Caco-2 (cell line): ENCODE results near the gene EPHB1. TPM values are rescaled to one million over a fixed set of nuclear protein-coding genes. Genes with fewer than 3 reads are reported as not detected.
"Not testable (repeated sequence)": the region's sequence is repeated elsewhere in the genome, so short reads cannot be mapped to it uniquely, and the experiment has no call there.

Experiments
- BruUV-seq: library from RNA; stranded (reverse); fragments of 400-500 nt; replicated peaks from 2 replicates; lab custom pipeline; 2021; lab: Mats Ljungman, UMichigan
- CTCF ChIA-PET: fragments of 300-600 bp; sonication (Branson Sonifier 250); formaldehyde crosslinking; loops from one replicate; lab custom pipeline; 2022; ENCODE audit warnings: antibody characterized with exemption; lab: Charles Lee
- POLR2A ChIA-PET: fragments of 300-600 bp; sonication (Branson Sonifier 250); formaldehyde crosslinking; loops from one replicate; lab custom pipeline; 2022; ENCODE audit warnings: antibody characterized with exemption; lab: Charles Lee
- DNase-seq, 2 experiments: peaks; one replicate each; pipeline versions ENCODE4 v3.0.0 to v3.0.0-alpha.2; 2020 to 2022
- H3K27me3 ChIP-seq: replicated peaks from 2 replicates; pipeline ENCODE4 v1.6.0; 2011; ENCODE audit warnings: low read length; ENCODE audit not compliant: control insufficient read depth, insufficient read depth
- H3K36me3 ChIP-seq: 2 replicates; pipeline ENCODE4 v1.5.1; 2011; ENCODE audit warnings: low read length; ENCODE audit not compliant: control insufficient read depth, insufficient read depth
- H3K4me1 ChIP-seq: fragments of 250-450 bp; sonication (Bioruptor Pico); 2 replicates; pipeline ENCODE4 v1.5.1; 2020; ENCODE audit warnings: mild to moderate bottlenecking
- H3K4me3 ChIP-seq: 2 replicates; pipeline ENCODE4 v1.5.1; 2011; ENCODE audit warnings: low read depth, mild to moderate bottlenecking, control low read depth, low read length
- H3K9me3 ChIP-seq: fragments of 250-450 bp; sonication (Bioruptor Pico); 2 replicates; pipeline ENCODE4 v1.5.1; 2020; ENCODE audit warnings: mild to moderate bottlenecking, moderate library complexity
- H3K27ac Mint-ChIP-seq: one replicate; pipeline ENCODE4 v1.8.0; 2022; ENCODE audit warnings: mixed read lengths; ENCODE audit not compliant: unreplicated experiment
- H3K27me3 Mint-ChIP-seq: one replicate; pipeline ENCODE4 v1.8.0; 2022; ENCODE audit warnings: mixed read lengths; ENCODE audit not compliant: insufficient read depth, unreplicated experiment
- H3K36me3 Mint-ChIP-seq: one replicate; pipeline ENCODE4 v1.8.0; 2022; ENCODE audit warnings: mild to moderate bottlenecking, mixed read lengths; ENCODE audit not compliant: insufficient read depth, unreplicated experiment
- H3K4me1 Mint-ChIP-seq: one replicate; pipeline ENCODE4 v1.8.0; 2022; ENCODE audit warnings: low read depth, mixed read lengths; ENCODE audit not compliant: unreplicated experiment
- H3K4me3 Mint-ChIP-seq: one replicate; pipeline ENCODE4 v1.8.0; 2022; ENCODE audit warnings: mild to moderate bottlenecking, moderate library complexity, mixed read lengths; ENCODE audit not compliant: unreplicated experiment
- H3K9me3 Mint-ChIP-seq: one replicate; pipeline ENCODE4 v1.8.0; 2022; ENCODE audit warnings: mixed read lengths; ENCODE audit not compliant: unreplicated experiment
- intact Hi-C: fragments of 100-400 bp; cut with micrococcal nuclease; formaldehyde crosslinking; loops from one replicate; pipeline ENCODE4 v1.10.0; 2022; ENCODE audit not compliant: unreplicated experiment
- total RNA-seq: library from RNA; stranded (reverse); gene quantifications from 2 replicates; pipeline ENCODE4 v1.2.3, GENCODE V29; 2022
- TF ChIP-seq, protein P1 (sequence below), 2 experiments: fragments of 200-600 bp in 1 of 2; IDR thresholded peaks; 1 replicate in 1 of 2; 2 replicates in 1 of 2; pipeline versions ENCODE4 v1.5.1 to v1.8.0; 2011 to 2022; ENCODE audit warnings: antibody characterized with exemption in 1 of 2, control low read depth in 1 of 2, inconsistent platforms in 1 of 2, low read depth in 1 of 2, low read length in 1 of 2, mild to moderate bottlenecking in 1 of 2, moderate library complexity in 1 of 2; ENCODE audit not compliant: insufficient read depth in 1 of 2, severe bottlenecking in 1 of 2, unreplicated experiment in 1 of 2

EPHB1 gene
- total RNA-seq, 1 experiment from 2014 or later: 2.3 TPM

DNA sequence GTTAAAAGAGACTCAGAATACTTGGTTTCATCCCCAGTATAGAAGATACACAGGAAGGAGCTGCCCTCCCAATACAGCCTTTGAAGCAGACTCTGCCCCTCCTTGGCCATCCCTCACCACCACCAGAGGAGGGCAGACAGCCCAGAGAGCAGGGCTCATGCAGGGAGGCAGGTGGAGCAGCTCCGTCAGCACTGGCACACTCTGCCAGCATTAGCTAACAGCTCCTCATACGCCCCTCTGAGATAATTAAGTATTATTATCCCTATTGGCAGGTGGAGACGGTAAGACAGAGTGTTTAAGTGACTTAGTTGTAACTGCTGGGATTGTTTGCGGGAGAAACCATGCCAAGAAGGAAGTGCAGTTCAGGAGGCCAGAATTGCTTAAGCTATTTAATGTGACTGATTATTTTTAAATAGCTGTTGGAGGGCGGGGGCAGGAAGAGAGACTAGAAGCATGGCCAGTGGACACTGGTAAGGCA, 434.0 kb downstream of the EPHB1 start:
- intact Hi-C loops: no loop called here
- TF ChIP-seq, protein P1, sequence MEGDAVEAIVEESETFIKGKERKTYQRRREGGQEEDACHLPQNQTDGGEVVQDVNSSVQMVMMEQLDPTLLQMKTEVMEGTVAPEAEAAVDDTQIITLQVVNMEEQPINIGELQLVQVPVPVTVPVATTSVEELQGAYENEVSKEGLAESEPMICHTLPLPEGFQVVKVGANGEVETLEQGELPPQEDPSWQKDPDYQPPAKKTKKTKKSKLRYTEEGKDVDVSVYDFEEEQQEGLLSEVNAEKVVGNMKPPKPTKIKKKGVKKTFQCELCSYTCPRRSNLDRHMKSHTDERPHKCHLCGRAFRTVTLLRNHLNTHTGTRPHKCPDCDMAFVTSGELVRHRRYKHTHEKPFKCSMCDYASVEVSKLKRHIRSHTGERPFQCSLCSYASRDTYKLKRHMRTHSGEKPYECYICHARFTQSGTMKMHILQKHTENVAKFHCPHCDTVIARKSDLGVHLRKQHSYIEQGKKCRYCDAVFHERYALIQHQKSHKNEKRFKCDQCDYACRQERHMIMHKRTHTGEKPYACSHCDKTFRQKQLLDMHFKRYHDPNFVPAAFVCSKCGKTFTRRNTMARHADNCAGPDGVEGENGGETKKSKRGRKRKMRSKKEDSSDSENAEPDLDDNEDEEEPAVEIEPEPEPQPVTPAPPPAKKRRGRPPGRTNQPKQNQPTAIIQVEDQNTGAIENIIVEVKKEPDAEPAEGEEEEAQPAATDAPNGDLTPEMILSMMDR (IDR thresholded peaks at IDR 0.05; ENCODE audit: insufficient read depth in 1 of 2, low read depth in 1 of 2, low read length in 1 of 2, severe bottlenecking in 1 of 2, unreplicated experiment in 1 of 2): no peak
- no peaks in the 10 kb centered on the region for H3K27me3 ChIP-seq
- no peaks in the 10 kb centered on the region for H3K9me3 ChIP-seq
- POLR2A ChIA-PET: no interaction called here
- DNase-seq: no peak
- no peaks in the 10 kb centered on the region for H3K36me3 ChIP-seq
- Mint-ChIP-seq H3K27ac (no peak overlapping the region), H3K4me1 (no peaks in the 10 kb centered on the region), H3K36me3 (no peaks in the 10 kb centered on the region), H3K4me3 (no peak overlapping the region), H3K27me3 (peaks cover 7% of the 10 kb centered on the region), H3K9me3 (peaks cover 5% of the 10 kb centered on the region)
- CTCF ChIA-PET: no interaction called here
- H3K4me3 ChIP-seq: no peak overlapping the region
- BruUV-seq: no TSS peak
- H3K4me1 ChIP-seq: no peaks in the 10 kb centered on the region

DNA sequence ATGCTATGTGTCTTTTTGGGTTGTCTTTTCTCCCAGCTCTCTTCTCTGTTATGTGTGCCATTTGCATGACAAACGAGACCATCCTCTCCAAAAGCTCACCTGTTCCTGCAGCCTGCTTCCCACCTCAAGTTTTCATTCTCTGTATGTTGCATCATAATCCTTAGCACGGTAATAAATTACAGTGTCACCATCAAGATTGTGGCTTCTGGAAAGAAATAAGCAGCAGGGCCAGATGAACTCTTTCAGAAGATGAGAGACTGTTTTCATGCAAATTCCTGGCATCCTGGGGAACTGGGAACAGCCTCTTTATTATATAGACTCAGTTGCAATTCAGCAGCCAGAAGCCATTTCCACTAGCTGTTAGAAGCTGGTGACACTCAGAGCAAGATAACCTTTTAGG, 436.7 kb downstream of the EPHB1 start:
- TF ChIP-seq, protein P1 (IDR thresholded peaks at IDR 0.05; ENCODE audit: insufficient read depth in 1 of 2, low read depth in 1 of 2, low read length in 1 of 2, severe bottlenecking in 1 of 2, unreplicated experiment in 1 of 2): no peak
- Mint-ChIP-seq H3K27ac (no peak overlapping the region), H3K27me3 (peaks cover 7% of the 10 kb centered on the region), H3K9me3 (peaks cover 12% of the 10 kb centered on the region), H3K4me3 (no peak overlapping the region), H3K36me3 (no peaks in the 10 kb centered on the region), H3K4me1 (no peaks in the 10 kb centered on the region)
- Histone ChIP-seq H3K9me3 (no peaks in the 10 kb centered on the region), H3K4me1 (no peaks in the 10 kb centered on the region), H3K27me3 (no peaks in the 10 kb centered on the region), H3K36me3 (no peaks in the 10 kb centered on the region), H3K4me3 (no peak overlapping the region)
- no TSS peak for BruUV-seq
- ChIA-PET POLR2A (no interaction called here), CTCF (no interaction called here)
- intact Hi-C loops: no loop called here
- no peak for DNase-seq

DNA sequence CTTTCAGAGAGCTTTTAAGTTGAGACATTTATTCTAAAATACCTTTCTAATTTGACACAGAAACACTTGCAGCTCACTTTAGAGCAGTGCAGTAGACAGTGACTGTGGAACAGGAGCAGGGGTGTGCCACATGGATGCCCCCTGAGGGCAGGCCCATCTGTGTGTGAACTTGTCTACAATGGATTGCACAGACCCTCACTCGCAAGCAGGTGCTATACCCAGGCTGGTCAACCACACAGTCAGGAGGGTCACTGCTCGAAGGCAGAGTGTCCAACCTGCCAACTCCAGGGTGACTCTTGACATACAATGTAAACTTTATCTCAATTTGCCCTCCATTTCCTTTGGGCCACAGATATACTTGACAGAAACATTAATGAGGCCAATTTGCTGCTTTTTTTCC, 437.2 kb downstream of the EPHB1 start:
- Histone ChIP-seq H3K36me3 (no peaks in the 10 kb centered on the region), H3K9me3 (no peaks in the 10 kb centered on the region), H3K4me1 (no peaks in the 10 kb centered on the region), H3K27me3 (no peaks in the 10 kb centered on the region), H3K4me3 (no peak overlapping the region)
- H3K4me1 Mint-ChIP-seq: no peaks in the 10 kb centered on the region
- H3K4me3 Mint-ChIP-seq: no peak overlapping the region
- peaks cover 12% of the 10 kb centered on the region for H3K9me3 Mint-ChIP-seq
- peaks cover 6% of the 10 kb centered on the region for H3K27me3 Mint-ChIP-seq
- TF ChIP-seq, protein P1 (IDR thresholded peaks at IDR 0.05; ENCODE audit: insufficient read depth in 1 of 2, low read depth in 1 of 2, low read length in 1 of 2, severe bottlenecking in 1 of 2, unreplicated experiment in 1 of 2): no peak
- intact Hi-C loops: no loop called here
- no peak overlapping the region for H3K27ac Mint-ChIP-seq
- BruUV-seq: no TSS peak
- ChIA-PET CTCF (no interaction called here), POLR2A (no interaction called here)
- H3K36me3 Mint-ChIP-seq: no peaks in the 10 kb centered on the region
- DNase-seq: no peak

DNA sequence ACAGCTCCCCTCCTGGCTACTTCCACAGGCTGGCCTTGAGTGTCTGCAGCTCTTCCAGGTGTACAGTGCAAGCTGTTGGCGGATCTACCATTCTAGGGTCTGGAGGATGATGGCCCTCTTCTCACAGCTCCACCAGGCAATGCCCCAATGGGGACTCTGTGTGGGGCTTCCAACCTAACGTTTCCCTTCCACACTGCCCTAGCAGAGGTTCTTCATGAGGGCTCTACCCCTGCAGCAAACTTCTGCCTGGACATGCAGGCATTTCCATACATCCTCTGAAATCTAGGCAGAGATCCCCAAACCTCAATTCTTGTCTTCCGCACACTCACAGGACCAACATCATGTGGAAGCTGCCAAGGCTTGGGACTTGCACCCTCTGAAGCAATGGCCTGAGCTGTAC, 438.4 kb downstream of the EPHB1 start:
- CTCF ChIA-PET: not testable (repeated sequence)

More for the DNA sequence above, 438.4 kb downstream of the EPHB1 start:
- H3K27me3 ChIP-seq, H3K4me1 ChIP-seq, H3K36me3 Mint-ChIP-seq, intact Hi-C loops, H3K4me1 Mint-ChIP-seq, H3K4me3 ChIP-seq, H3K4me3 Mint-ChIP-seq, H3K9me3 ChIP-seq, BruUV-seq, H3K36me3 ChIP-seq, POLR2A ChIA-PET, H3K27me3 Mint-ChIP-seq, H3K27ac Mint-ChIP-seq, DNase-seq: not testable (repeated sequence)
- H3K9me3 Mint-ChIP-seq: peaks cover 12% of the 10 kb centered on the region
